Measurements from ENCODE around the gene TEAD4.
"Not testable (repeated sequence)": the region's sequence is repeated elsewhere in the genome, so short reads cannot be mapped to it uniquely, and the experiment has no call there.

Gene TEAD4

GRCh38 chr12:3046441-3047200 is 87.4 kb downstream of the TEAD4 start:
- DNase-seq (ENCODE audit: low read depth in 1 of 2, low spot score in 1 of 2) = no peak

- DNase-seq (ENCODE audit: low read depth in 1 of 2, low spot score in 1 of 2) = no peak
These were observed 88.8 kb downstream of the TEAD4 start for GRCh38 chr12:3047961-3048360.

- DNase-seq (ENCODE audit: low read depth in 1 of 2, low spot score in 1 of 2) = no peak
These were observed 89.3 kb downstream of the TEAD4 start for GRCh38 chr12:3048540-3048939.

- no peak for DNase-seq (ENCODE audit: low read depth in 1 of 2, low spot score in 1 of 2)
These were observed 90.0 kb downstream of the TEAD4 start for GRCh38 chr12:3049176-3049575.

- DNase-seq (ENCODE audit: low read depth in 1 of 2, low spot score in 1 of 2) = no peak
These were observed 90.5 kb downstream of the TEAD4 start for GRCh38 chr12:3049611-3050249.

GRCh38 chr12:3054374-3054773 is 95.2 kb downstream of the TEAD4 start:
- no peak for DNase-seq (ENCODE audit: low read depth in 1 of 2, low spot score in 1 of 2)

GRCh38 chr12:3055026-3055703 is 96.0 kb downstream of the TEAD4 start:
- DNase-seq (ENCODE audit: low read depth in 1 of 2, low spot score in 1 of 2) = no peak

GRCh38 chr12:3055704-3056467 is 96.7 kb downstream of the TEAD4 start:
- no peak for DNase-seq (ENCODE audit: low read depth in 1 of 2, low spot score in 1 of 2)

GRCh38 chr12:3061059-3061458 is 101.9 kb downstream of the TEAD4 start:
- DNase-seq (ENCODE audit: low read depth in 1 of 2, low spot score in 1 of 2) = no peak

- no peak for DNase-seq (ENCODE audit: low read depth in 1 of 2, low spot score in 1 of 2)
These were observed 102.5 kb downstream of the TEAD4 start for GRCh38 chr12:3061501-3062215.

- DNase-seq (ENCODE audit: low read depth in 1 of 2, low spot score in 1 of 2) = no peak
These were observed 106.1 kb downstream of the TEAD4 start for GRCh38 chr12:3065300-3065699.

GRCh38 chr12:3065846-3066245 is 106.6 kb downstream of the TEAD4 start:
- not testable (repeated sequence) for DNase-seq (ENCODE audit: low read depth in 1 of 2, low spot score in 1 of 2)

GRCh38 chr12:3069714-3070113 is 110.5 kb downstream of the TEAD4 start:
- no peak for DNase-seq (ENCODE audit: low read depth in 1 of 2, low spot score in 1 of 2)

- DNase-seq (ENCODE audit: low read depth in 1 of 2, low spot score in 1 of 2) = no peak
These were observed 111.9 kb downstream of the TEAD4 start for GRCh38 chr12:3071107-3071506.

GRCh38 chr12:3071710-3072109 is 112.5 kb downstream of the TEAD4 start:
- DNase-seq (ENCODE audit: low read depth in 1 of 2, low spot score in 1 of 2) = no peak

- peak; percentile 66 to 69 for DNase-seq (ENCODE audit: low read depth in 1 of 2, low spot score in 1 of 2)
These were observed 114.4 kb downstream of the TEAD4 start for GRCh38 chr12:3073438-3074250.

GRCh38 chr12:3075315-3075714 is 116.1 kb downstream of the TEAD4 start:
- no peak for DNase-seq (ENCODE audit: low read depth in 1 of 2, low spot score in 1 of 2)

- peak; percentile 45 to 60 for DNase-seq (ENCODE audit: low read depth in 1 of 2, low spot score in 1 of 2)
These were observed 117.8 kb downstream of the TEAD4 start, which contains the start of gene TSPAN9 for GRCh38 chr12:3076730-3077571. Gene TSPAN9, plus strand, starts transcription at chr12:3077379. Its CDS starts 123,815 bp downstream, at chr12:3201194.

- no peak for DNase-seq (ENCODE audit: low read depth in 1 of 2, low spot score in 1 of 2)
These were observed 118.4 kb downstream of the TEAD4 start for GRCh38 chr12:3077572-3078081.
